Measurements from ENCODE around the gene GET4. TPM values are rescaled to one million over a fixed set of nuclear protein-coding genes. Genes with fewer than 3 reads are reported as not detected.

The GET4 gene
- total and polyA plus RNA-seq, 4 donors, result 19.5 to 34.7 (median 27.3) TPM

DNA sequence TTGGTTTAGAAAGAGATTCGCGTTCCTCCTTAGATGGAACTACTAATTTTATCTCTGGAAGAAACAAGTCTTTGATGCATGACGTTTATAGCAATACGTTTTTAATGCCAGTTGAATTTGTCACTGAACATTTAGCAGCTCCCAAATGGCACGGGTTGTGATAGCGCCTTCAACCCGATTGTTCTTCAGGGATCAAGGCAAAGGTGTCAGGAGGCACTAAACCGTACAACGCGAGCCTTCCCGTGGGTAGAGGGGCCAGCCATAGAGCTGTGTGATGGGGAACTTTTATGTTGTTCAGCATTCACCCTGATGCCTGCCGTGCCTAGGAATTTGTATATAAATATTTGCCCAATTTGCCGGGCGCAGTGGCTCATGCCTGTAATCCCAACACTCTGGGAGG is 3.4 kb downstream of the GET4 start:
- Histone ChIP-seq H3K27ac (ENCODE audit: low read depth in 1 of 2, low read length in 2 of 2) (peak overlapping the region; percentile 72 to 96), H3K9me3 (ENCODE audit: control insufficient read depth in 4 of 4, low read length in 3 of 4) (no peaks in the 10 kb centered on the region), H3K4me3 (ENCODE audit: low read depth in 1 of 3, low read length in 3 of 3) (no peak overlapping the region), H3K9ac (ENCODE audit: low read depth in 1 of 2, low read length in 2 of 2) (peak overlapping the region; percentile 33 to 49), H3K27me3 (ENCODE audit: control insufficient read depth in 4 of 4, insufficient read depth in 4 of 4, low read length in 3 of 4) (no peaks in the 10 kb centered on the region), H3K36me3 (ENCODE audit: control insufficient read depth in 4 of 4, insufficient read depth in 3 of 4, low read depth in 1 of 4, low read length in 3 of 4) (no peaks in the 10 kb centered on the region), H3K4me1 (ENCODE audit: control insufficient read depth in 4 of 4, insufficient read depth in 4 of 4, low read length in 3 of 4) (peaks cover 26 to 62% (median 46%) of the 10 kb centered on the region in 4 donors)
- no peak for DNase-seq (ENCODE audit: low spot score)
- WGBS, result 74% methylated on average over 14 of the region's 14 CpGs
- TF ChIP-seq HNF4A (conservative IDR thresholded peaks at IDR 0.05), result no peak
- TF ChIP-seq SP1 (IDR thresholded peaks at IDR 0.05), result no peak
- TF ChIP-seq JUND (IDR thresholded peaks at IDR 0.05), result no peak
- TF ChIP-seq, protein P1, sequence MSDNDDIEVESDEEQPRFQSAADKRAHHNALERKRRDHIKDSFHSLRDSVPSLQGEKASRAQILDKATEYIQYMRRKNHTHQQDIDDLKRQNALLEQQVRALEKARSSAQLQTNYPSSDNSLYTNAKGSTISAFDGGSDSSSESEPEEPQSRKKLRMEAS (IDR thresholded peaks at IDR 0.05), result no peak
- TF ChIP-seq HNF4G (IDR thresholded peaks at IDR 0.05), result no peak
- TF ChIP-seq GABPA (IDR thresholded peaks at IDR 0.05 in 1 of 2, conservative IDR thresholded peaks at IDR 0.05 in 1 of 2), result no peak
- TF ChIP-seq, protein P2, sequence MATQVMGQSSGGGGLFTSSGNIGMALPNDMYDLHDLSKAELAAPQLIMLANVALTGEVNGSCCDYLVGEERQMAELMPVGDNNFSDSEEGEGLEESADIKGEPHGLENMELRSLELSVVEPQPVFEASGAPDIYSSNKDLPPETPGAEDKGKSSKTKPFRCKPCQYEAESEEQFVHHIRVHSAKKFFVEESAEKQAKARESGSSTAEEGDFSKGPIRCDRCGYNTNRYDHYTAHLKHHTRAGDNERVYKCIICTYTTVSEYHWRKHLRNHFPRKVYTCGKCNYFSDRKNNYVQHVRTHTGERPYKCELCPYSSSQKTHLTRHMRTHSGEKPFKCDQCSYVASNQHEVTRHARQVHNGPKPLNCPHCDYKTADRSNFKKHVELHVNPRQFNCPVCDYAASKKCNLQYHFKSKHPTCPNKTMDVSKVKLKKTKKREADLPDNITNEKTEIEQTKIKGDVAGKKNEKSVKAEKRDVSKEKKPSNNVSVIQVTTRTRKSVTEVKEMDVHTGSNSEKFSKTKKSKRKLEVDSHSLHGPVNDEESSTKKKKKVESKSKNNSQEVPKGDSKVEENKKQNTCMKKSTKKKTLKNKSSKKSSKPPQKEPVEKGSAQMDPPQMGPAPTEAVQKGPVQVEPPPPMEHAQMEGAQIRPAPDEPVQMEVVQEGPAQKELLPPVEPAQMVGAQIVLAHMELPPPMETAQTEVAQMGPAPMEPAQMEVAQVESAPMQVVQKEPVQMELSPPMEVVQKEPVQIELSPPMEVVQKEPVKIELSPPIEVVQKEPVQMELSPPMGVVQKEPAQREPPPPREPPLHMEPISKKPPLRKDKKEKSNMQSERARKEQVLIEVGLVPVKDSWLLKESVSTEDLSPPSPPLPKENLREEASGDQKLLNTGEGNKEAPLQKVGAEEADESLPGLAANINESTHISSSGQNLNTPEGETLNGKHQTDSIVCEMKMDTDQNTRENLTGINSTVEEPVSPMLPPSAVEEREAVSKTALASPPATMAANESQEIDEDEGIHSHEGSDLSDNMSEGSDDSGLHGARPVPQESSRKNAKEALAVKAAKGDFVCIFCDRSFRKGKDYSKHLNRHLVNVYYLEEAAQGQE (IDR thresholded peaks at IDR 0.05), result no peak
- TF ChIP-seq, protein P3, sequence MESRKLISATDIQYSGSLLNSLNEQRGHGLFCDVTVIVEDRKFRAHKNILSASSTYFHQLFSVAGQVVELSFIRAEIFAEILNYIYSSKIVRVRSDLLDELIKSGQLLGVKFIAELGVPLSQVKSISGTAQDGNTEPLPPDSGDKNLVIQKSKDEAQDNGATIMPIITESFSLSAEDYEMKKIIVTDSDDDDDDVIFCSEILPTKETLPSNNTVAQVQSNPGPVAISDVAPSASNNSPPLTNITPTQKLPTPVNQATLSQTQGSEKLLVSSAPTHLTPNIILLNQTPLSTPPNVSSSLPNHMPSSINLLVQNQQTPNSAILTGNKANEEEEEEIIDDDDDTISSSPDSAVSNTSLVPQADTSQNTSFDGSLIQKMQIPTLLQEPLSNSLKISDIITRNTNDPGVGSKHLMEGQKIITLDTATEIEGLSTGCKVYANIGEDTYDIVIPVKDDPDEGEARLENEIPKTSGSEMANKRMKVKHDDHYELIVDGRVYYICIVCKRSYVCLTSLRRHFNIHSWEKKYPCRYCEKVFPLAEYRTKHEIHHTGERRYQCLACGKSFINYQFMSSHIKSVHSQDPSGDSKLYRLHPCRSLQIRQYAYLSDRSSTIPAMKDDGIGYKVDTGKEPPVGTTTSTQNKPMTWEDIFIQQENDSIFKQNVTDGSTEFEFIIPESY (IDR thresholded peaks at IDR 0.05), result no peak
- no peak for TF ChIP-seq EGR1 (IDR thresholded peaks at IDR 0.05; ENCODE audit: low read depth in 2 of 2)

DNA sequence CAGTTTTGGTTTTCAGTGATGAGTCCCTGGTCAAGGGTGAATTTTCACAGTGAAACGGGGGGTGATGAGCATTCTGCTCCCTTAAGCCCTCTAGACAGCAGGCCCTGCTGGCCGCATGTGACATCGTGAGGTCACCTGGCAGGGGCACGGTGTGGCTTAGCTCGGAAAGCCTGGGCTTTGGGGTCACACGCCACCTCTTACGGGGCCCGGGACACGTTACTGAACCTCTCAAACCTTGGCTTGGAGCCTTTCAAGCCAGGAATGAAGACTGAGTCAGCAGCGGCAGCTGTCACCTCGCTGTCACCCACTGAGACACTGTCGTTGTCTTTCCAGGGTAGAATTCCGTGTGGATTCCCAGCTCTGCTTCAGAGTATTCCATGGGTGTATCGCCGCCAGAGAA is 4.1 kb downstream of the GET4 start:
- Histone ChIP-seq H3K9me3 (ENCODE audit: control insufficient read depth in 4 of 4, low read length in 3 of 4) (no peaks in the 10 kb centered on the region), H3K4me1 (ENCODE audit: control insufficient read depth in 4 of 4, insufficient read depth in 4 of 4, low read length in 3 of 4) (peaks cover 33 to 69% (median 52%) of the 10 kb centered on the region in 4 donors), H3K9ac (ENCODE audit: low read depth in 1 of 2, low read length in 2 of 2) (peak overlapping the region; percentile 14 to 41), H3K27me3 (ENCODE audit: control insufficient read depth in 4 of 4, insufficient read depth in 4 of 4, low read length in 3 of 4) (no peaks in the 10 kb centered on the region), H3K27ac (ENCODE audit: low read depth in 1 of 2, low read length in 2 of 2) (peak overlapping the region; percentile 72 to 96), H3K36me3 (ENCODE audit: control insufficient read depth in 4 of 4, insufficient read depth in 3 of 4, low read depth in 1 of 4, low read length in 3 of 4) (no peaks in the 10 kb centered on the region), H3K4me3 (ENCODE audit: low read depth in 1 of 3, low read length in 3 of 3) (no peak overlapping the region)
- WGBS, result 64% methylated on average over 15 of the region's 15 CpGs
- no peak for DNase-seq (ENCODE audit: low spot score)
- TF ChIP-seq JUND (IDR thresholded peaks at IDR 0.05), result no peak
- TF ChIP-seq, protein P4, sequence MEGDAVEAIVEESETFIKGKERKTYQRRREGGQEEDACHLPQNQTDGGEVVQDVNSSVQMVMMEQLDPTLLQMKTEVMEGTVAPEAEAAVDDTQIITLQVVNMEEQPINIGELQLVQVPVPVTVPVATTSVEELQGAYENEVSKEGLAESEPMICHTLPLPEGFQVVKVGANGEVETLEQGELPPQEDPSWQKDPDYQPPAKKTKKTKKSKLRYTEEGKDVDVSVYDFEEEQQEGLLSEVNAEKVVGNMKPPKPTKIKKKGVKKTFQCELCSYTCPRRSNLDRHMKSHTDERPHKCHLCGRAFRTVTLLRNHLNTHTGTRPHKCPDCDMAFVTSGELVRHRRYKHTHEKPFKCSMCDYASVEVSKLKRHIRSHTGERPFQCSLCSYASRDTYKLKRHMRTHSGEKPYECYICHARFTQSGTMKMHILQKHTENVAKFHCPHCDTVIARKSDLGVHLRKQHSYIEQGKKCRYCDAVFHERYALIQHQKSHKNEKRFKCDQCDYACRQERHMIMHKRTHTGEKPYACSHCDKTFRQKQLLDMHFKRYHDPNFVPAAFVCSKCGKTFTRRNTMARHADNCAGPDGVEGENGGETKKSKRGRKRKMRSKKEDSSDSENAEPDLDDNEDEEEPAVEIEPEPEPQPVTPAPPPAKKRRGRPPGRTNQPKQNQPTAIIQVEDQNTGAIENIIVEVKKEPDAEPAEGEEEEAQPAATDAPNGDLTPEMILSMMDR (IDR thresholded peaks at IDR 0.05; ENCODE audit: low read depth, low read length, missing input control), result no peak
